SK-N-SH treated with all-trans-retinoic acid at 6 μM for 48 hours (cell line): ENCODE results near the gene CAMK2B.

Experiments
- ATAC-seq: fragments of 200-7000 bp; cut with Tn5 transposase; 3 replicates; pipeline ENCODE4 v1.9.1; 2020; ENCODE audit warnings: mild to moderate bottlenecking, moderate library complexity
- CSRNP3 ChIP-seq: fragments of 250-450 bp; sonication (Bioruptor Pico); IDR thresholded peaks from 2 replicates; pipeline ENCODE4 v1.5.1; 2021; ENCODE audit warnings: mild to moderate bottlenecking, moderate library complexity
- ESRRG ChIP-seq: fragments of 250-450 bp; sonication (Bioruptor Pico); IDR thresholded peaks from 2 replicates; pipeline ENCODE4 v1.6.1; 2021; ENCODE audit warnings: mild to moderate bottlenecking
- GLIS3 ChIP-seq: fragments of 250-450 bp; sonication (Bioruptor Pico); IDR thresholded peaks from 2 replicates; pipeline ENCODE4 v1.5.0; 2020; ENCODE audit warnings: mild to moderate bottlenecking, moderate library complexity
- ISL1 ChIP-seq: fragments of 250-450 bp; sonication (Bioruptor Pico); IDR thresholded peaks from 2 replicates; pipeline ENCODE4 v2.1.2; 2022; ENCODE audit warnings: mild to moderate bottlenecking, moderate library complexity
- PATZ1 ChIP-seq: fragments of 250-450 bp; sonication (Bioruptor Pico); IDR thresholded peaks from 2 replicates; pipeline ENCODE4 v1.8.0; 2020; ENCODE audit warnings: mild to moderate bottlenecking, moderate library complexity, borderline replicate concordance
- POU6F1 ChIP-seq: fragments of 250-450 bp; sonication (Bioruptor Pico); IDR thresholded peaks from 2 replicates; pipeline ENCODE4 v1.8.0; 2021; ENCODE audit warnings: low read depth, mild to moderate bottlenecking, moderate library complexity, borderline replicate concordance
- PPARA ChIP-seq: fragments of 250-450 bp; sonication (Bioruptor Pico); IDR thresholded peaks from 2 replicates; pipeline ENCODE4 v1.5.0; 2020; ENCODE audit warnings: mild to moderate bottlenecking, borderline replicate concordance
- RARB ChIP-seq: fragments of 250-450 bp; sonication (Bioruptor Pico); IDR thresholded peaks from 2 replicates; pipeline ENCODE4 v1.8.0; 2021; ENCODE audit warnings: mild to moderate bottlenecking, moderate library complexity
- SNAI2 ChIP-seq: fragments of 250-450 bp; sonication (Bioruptor Pico); IDR thresholded peaks from 2 replicates; pipeline ENCODE4 v1.5.0; 2020; ENCODE audit warnings: mild to moderate bottlenecking, moderate library complexity
- TOX ChIP-seq: fragments of 250-450 bp; sonication (Bioruptor Pico); IDR thresholded peaks from 2 replicates; pipeline ENCODE4 v1.8.0; 2021; ENCODE audit warnings: mild to moderate bottlenecking, moderate library complexity, borderline replicate concordance
- TSHZ2 ChIP-seq: fragments of 250-450 bp; sonication (Bioruptor Pico); IDR thresholded peaks from 2 replicates; pipeline ENCODE4 v1.5.0; 2020; ENCODE audit warnings: mild to moderate bottlenecking, moderate library complexity
- ZC3H10 ChIP-seq: fragments of 250-450 bp; sonication (Bioruptor Pico); IDR thresholded peaks from 2 replicates; pipeline ENCODE4 v1.5.1; 2021; ENCODE audit warnings: mild to moderate bottlenecking, moderate library complexity
- ZFP3 ChIP-seq: fragments of 250-450 bp; sonication (Bioruptor Pico); IDR thresholded peaks from 2 replicates; pipeline ENCODE4 v1.5.0; 2020; ENCODE audit warnings: mild to moderate bottlenecking, moderate library complexity
- ZFP30 ChIP-seq: fragments of 450-650 bp; formaldehyde crosslinking; IDR thresholded peaks from 2 replicates; pipeline ENCODE4 v1.5.0; 2022; ENCODE audit warnings: mild to moderate bottlenecking, moderate library complexity
- ZNF565 ChIP-seq: fragments of 450-650 bp; formaldehyde crosslinking; conservative IDR thresholded peaks from 2 replicates; pipeline ENCODE4 v1.5.0; 2020; ENCODE audit warnings: low read depth, mild to moderate bottlenecking, moderate library complexity
- ZNF70 ChIP-seq: fragments of 450-650 bp; formaldehyde crosslinking; IDR thresholded peaks from 2 replicates; pipeline ENCODE4 v1.5.0; 2020; ENCODE audit warnings: mild to moderate bottlenecking, moderate library complexity
- ZNF8 ChIP-seq: fragments of 450-650 bp; formaldehyde crosslinking; IDR thresholded peaks from 2 replicates; pipeline ENCODE4 v1.5.0; 2020; ENCODE audit warnings: mild to moderate bottlenecking, moderate library complexity

Gene CAMK2B

GRCh38 chr7:44240376-44240775, 85.0 kb downstream of the CAMK2B start (continued):
- no peak for TF ChIP-seq ZNF8 (CRISPR knock-in tag)
- TF ChIP-seq ZFP30, result no peak
- no peak for TF ChIP-seq PATZ1
- no peak for TF ChIP-seq ZNF565
- no peak for TF ChIP-seq POU6F1 (CRISPR knock-in tag)
- TF ChIP-seq ESRRG, result no peak
- no peak for TF ChIP-seq ZNF70 (CRISPR knock-in tag)

- ATAC-seq, result no peak
- TF ChIP-seq PATZ1 (no peak), ISL1 (CRISPR knock-in tag) (no peak)
These were observed 86.0 kb downstream of the CAMK2B start for GRCh38 chr7:44239361-44239760.

GRCh38 chr7:44238116-44238695, 87.2 kb downstream of the CAMK2B start:
- ATAC-seq, result no peak
- TF ChIP-seq ISL1 (CRISPR knock-in tag), result no peak
- no peak for TF ChIP-seq ZNF8 (CRISPR knock-in tag)
- no peak for TF ChIP-seq SNAI2 (CRISPR knock-in tag)
- no peak for TF ChIP-seq PPARA (CRISPR knock-in tag)
- no peak for TF ChIP-seq TOX
- no peak for TF ChIP-seq TSHZ2 (CRISPR knock-in tag)
- TF ChIP-seq CSRNP3 (CRISPR knock-in tag), result no peak
- no peak for TF ChIP-seq PATZ1
- no peak for TF ChIP-seq RARB (CRISPR knock-in tag)
- TF ChIP-seq ZC3H10 (CRISPR knock-in tag), result no peak
- TF ChIP-seq ZNF565, result no peak
- no peak for TF ChIP-seq ZFP3 (CRISPR knock-in tag)
- TF ChIP-seq, all 23 proteins: peak for 0

GRCh38 chr7:44237696-44238095, 87.7 kb downstream of the CAMK2B start:
- ATAC-seq, result no peak
- TF ChIP-seq ZNF70 (CRISPR knock-in tag), result no peak
- no peak for TF ChIP-seq ISL1 (CRISPR knock-in tag)
- no peak for TF ChIP-seq GLIS3 (CRISPR knock-in tag)
- no peak for TF ChIP-seq ZNF565
- no peak for TF ChIP-seq POU6F1 (CRISPR knock-in tag)
- no peak for TF ChIP-seq TOX
- no peak for TF ChIP-seq TSHZ2 (CRISPR knock-in tag)
- TF ChIP-seq ZFP30, result no peak
